GM18861 (cell line): ENCODE data around the gene ARMC6.

ENCODE experiments used
- ATAC-seq: cut with Tn5 transposase; IDR thresholded peaks from one replicate; pipeline ENCODE4 v1.9.1; 2021; ENCODE audit not compliant: unreplicated experiment

The ARMC6 gene

GRCh38 chr19:19054315-19054938, 21.0 kb downstream of the ARMC6 start:
- no peak for ATAC-seq

GRCh38 chr19:19054939-19055440, 21.6 kb downstream of the ARMC6 start:
- no peak for ATAC-seq

- no peak for ATAC-seq
Measured at GRCh38 chr19:19055701-19056100, 22.3 kb downstream of the ARMC6 start.

GRCh38 chr19:19056636-19057275, 23.4 kb downstream of the ARMC6 start:
- no peak for ATAC-seq

GRCh38 chr19:19057317-19057716, 23.9 kb downstream of the ARMC6 start:
- no peak for ATAC-seq

GRCh38 chr19:19057720-19058119, 24.3 kb downstream of the ARMC6 start:
- no peak for ATAC-seq

GRCh38 chr19:19059018-19059836, 25.8 kb downstream of the ARMC6 start:
- ATAC-seq = no peak

- ATAC-seq = no peak
Measured at GRCh38 chr19:19059837-19060611, 26.6 kb downstream of the ARMC6 start.

- no peak for ATAC-seq
Measured at GRCh38 chr19:19061506-19061905, 28.1 kb downstream of the ARMC6 start.

GRCh38 chr19:19062454-19063182, 29.2 kb downstream of the ARMC6 start:
- ATAC-seq = no peak

GRCh38 chr19:19063183-19064097, 30.0 kb downstream of the ARMC6 start, which contains the start of gene SLC25A42:
SLC25A42 (plus strand) TSS chr19:19063994; CDS start chr19:19096125, 32,131 bp downstream.
- ATAC-seq = peak; percentile 89

- no peak for ATAC-seq
Measured at GRCh38 chr19:19064098-19064722, 30.8 kb downstream of the ARMC6 start.

GRCh38 chr19:19064811-19065745, 31.7 kb downstream of the ARMC6 start:
- no peak for ATAC-seq

GRCh38 chr19:19067276-19068072, 34.1 kb downstream of the ARMC6 start:
- ATAC-seq = no peak

- ATAC-seq = no peak
Measured at GRCh38 chr19:19068659-19069654, 35.6 kb downstream of the ARMC6 start.

- ATAC-seq = no peak
Measured at GRCh38 chr19:19071897-19072296, 38.5 kb downstream of the ARMC6 start.
